Measurements from ENCODE around the gene PRM3. TPM values are rescaled to one million over a fixed set of nuclear protein-coding genes. Genes with fewer than 3 reads are reported as not detected.

Gene PRM3
- total RNA-seq, 1 experiment from 2014 or later: not detected

- no peak overlapping the region for H3K4me2 ChIP-seq (ENCODE audit: insufficient read depth, insufficient read length, low read length)
- H2BK5ac ChIP-seq (ENCODE audit: insufficient read length, low read length): no peak overlapping the region
- H3K56ac ChIP-seq (ENCODE audit: insufficient read length, low read depth, low read length): no peak overlapping the region
- H3K36me3 Mint-ChIP-seq (ENCODE audit: insufficient read depth in 1 of 3, low read depth in 3 of 3): no peaks in the 10 kb centered on the region
- TF ChIP-seq CTCF (conservative IDR thresholded peaks at IDR 0.05): no peak
- peak; percentile 69 for DNase-seq
- peaks cover 20 to 23% of the 10 kb centered on the region in 2 experiments for H3K4me1 Mint-ChIP-seq
- H3K27ac Mint-ChIP-seq: peak overlapping the region in 2 of 3 experiments; percentile 25 to 84; a peak in 1 of 7 replicates
- no peak overlapping the region for H4K8ac ChIP-seq (replicated peaks; ENCODE audit: insufficient read length, low read depth, low read length)
- peaks cover 3% of the 10 kb centered on the region; the same call in 1 of the 2 replicates for H3K4me1 ChIP-seq (ENCODE audit: insufficient read depth, low read length)
- no peak overlapping the region for H4K5ac ChIP-seq (ENCODE audit: insufficient read length, low read depth, low read length)
- no peaks in the 10 kb centered on the region for H3K9me3 Mint-ChIP-seq
- no peak overlapping the region for H3K9ac ChIP-seq (ENCODE audit: extremely low read depth, insufficient read length, low read length)
- H3K27ac ChIP-seq (ENCODE audit: insufficient read length, low read depth, low read length): no peak overlapping the region
- no peak overlapping the region for H3K18ac ChIP-seq (ENCODE audit: insufficient read length, low read depth, low read length)
- no peak overlapping the region for H2BK12ac ChIP-seq (ENCODE audit: insufficient read length, low read depth, low read length)
- H3K9me3 ChIP-seq (ENCODE audit: control insufficient read depth, low read depth, low read length): no peaks in the 10 kb centered on the region
- no peaks in the 10 kb centered on the region for H3K79me1 ChIP-seq (ENCODE audit: insufficient read depth, low read depth, low read length, poor library complexity, severe bottlenecking)
- H4K91ac ChIP-seq (ENCODE audit: insufficient read length, low read depth, low read length): no peak overlapping the region
- H3K4me3 Mint-ChIP-seq: peak overlapping the region in 1 of 2 experiments; percentile 44; a peak in 1 of 5 replicates
- H2BK20ac ChIP-seq (ENCODE audit: low read depth, low read length, poor library complexity, severe bottlenecking): no peak overlapping the region
- no peak overlapping the region for H3K4ac ChIP-seq (ENCODE audit: low read depth, low read length)
- no peak overlapping the region for H2BK15ac ChIP-seq (ENCODE audit: low read depth, low read length)
- H2AFZ ChIP-seq (ENCODE audit: low read length): no peak overlapping the region
- H2AK5ac ChIP-seq (ENCODE audit: insufficient read length, low read length): no peak overlapping the region
- H3T11ph ChIP-seq (ENCODE audit: low read length): no peak overlapping the region
- H3K27me3 ChIP-seq (ENCODE audit: insufficient read depth, low read length): no peaks in the 10 kb centered on the region
- H3K23ac ChIP-seq (ENCODE audit: insufficient read length, low read depth, low read length): no peak overlapping the region
- no CpG with 5 or more reads among the region's 19 CpGs for WGBS (ENCODE audit: extremely low coverage, insufficient read length, low lambda C conversion rate)
- H4K20me1 ChIP-seq (ENCODE audit: control insufficient read depth, insufficient read depth, insufficient read length): no peaks in the 10 kb centered on the region
- no peaks in the 10 kb centered on the region for H3K23me2 ChIP-seq (ENCODE audit: insufficient read length, low read depth, low read length, poor library complexity, severe bottlenecking)
- H3K79me2 ChIP-seq (ENCODE audit: insufficient read depth, low read length): no peaks in the 10 kb centered on the region
- H3K27me3 Mint-ChIP-seq (ENCODE audit: low read depth): no peaks in the 10 kb centered on the region
- H3K14ac ChIP-seq (ENCODE audit: insufficient read depth, low read length): peak overlapping the region; percentile 89
- H2BK120ac ChIP-seq (ENCODE audit: low read depth, low read length, poor library complexity, severe bottlenecking): no peak overlapping the region
These were observed 24.2 kb upstream of the PRM3 start for GRCh38 chr16:11297492-11298142.

Data from H9 (cell line).